Activated T-cell treated with anti-CD3 and anti-CD28 coated beads, Interleukin-2, amount 50 U/mL, for 24 hours (primary cell): ENCODE results near the gene GAPVD1.
"Not testable (repeated sequence)": the region's sequence is repeated elsewhere in the genome, so short reads cannot be mapped to it uniquely, and the experiment has no call there.

Experiments
- DNase-seq: peaks from one replicate; pipeline ENCODE4 v3.0.0-alpha.2; 2020
- H3K27ac Mint-ChIP-seq: 2 replicates; pipeline ENCODE4 v1.8.0; 2020; ENCODE audit warnings: mild to moderate bottlenecking, mixed read lengths
- H3K27me3 Mint-ChIP-seq: 2 replicates; pipeline ENCODE4 v1.8.0; 2020; ENCODE audit warnings: mixed read lengths
- H3K36me3 Mint-ChIP-seq: 2 replicates; pipeline ENCODE4 v1.8.0; 2020; ENCODE audit warnings: low read depth, mixed read lengths
- H3K4me1 Mint-ChIP-seq: 2 replicates; pipeline ENCODE4 v1.8.0; 2020; ENCODE audit warnings: low read depth, mixed read lengths
- H3K4me3 Mint-ChIP-seq: 2 replicates; pipeline ENCODE4 v1.8.0; 2020; ENCODE audit warnings: mild to moderate bottlenecking, moderate library complexity, mixed read lengths
- H3K9me3 Mint-ChIP-seq: 2 replicates; pipeline ENCODE4 v1.8.0; 2020; ENCODE audit warnings: mixed read lengths

Gene GAPVD1, protein sequence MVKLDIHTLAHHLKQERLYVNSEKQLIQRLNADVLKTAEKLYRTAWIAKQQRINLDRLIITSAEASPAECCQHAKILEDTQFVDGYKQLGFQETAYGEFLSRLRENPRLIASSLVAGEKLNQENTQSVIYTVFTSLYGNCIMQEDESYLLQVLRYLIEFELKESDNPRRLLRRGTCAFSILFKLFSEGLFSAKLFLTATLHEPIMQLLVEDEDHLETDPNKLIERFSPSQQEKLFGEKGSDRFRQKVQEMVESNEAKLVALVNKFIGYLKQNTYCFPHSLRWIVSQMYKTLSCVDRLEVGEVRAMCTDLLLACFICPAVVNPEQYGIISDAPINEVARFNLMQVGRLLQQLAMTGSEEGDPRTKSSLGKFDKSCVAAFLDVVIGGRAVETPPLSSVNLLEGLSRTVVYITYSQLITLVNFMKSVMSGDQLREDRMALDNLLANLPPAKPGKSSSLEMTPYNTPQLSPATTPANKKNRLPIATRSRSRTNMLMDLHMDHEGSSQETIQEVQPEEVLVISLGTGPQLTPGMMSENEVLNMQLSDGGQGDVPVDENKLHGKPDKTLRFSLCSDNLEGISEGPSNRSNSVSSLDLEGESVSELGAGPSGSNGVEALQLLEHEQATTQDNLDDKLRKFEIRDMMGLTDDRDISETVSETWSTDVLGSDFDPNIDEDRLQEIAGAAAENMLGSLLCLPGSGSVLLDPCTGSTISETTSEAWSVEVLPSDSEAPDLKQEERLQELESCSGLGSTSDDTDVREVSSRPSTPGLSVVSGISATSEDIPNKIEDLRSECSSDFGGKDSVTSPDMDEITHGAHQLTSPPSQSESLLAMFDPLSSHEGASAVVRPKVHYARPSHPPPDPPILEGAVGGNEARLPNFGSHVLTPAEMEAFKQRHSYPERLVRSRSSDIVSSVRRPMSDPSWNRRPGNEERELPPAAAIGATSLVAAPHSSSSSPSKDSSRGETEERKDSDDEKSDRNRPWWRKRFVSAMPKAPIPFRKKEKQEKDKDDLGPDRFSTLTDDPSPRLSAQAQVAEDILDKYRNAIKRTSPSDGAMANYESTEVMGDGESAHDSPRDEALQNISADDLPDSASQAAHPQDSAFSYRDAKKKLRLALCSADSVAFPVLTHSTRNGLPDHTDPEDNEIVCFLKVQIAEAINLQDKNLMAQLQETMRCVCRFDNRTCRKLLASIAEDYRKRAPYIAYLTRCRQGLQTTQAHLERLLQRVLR (N-terminal part only)

DNA sequence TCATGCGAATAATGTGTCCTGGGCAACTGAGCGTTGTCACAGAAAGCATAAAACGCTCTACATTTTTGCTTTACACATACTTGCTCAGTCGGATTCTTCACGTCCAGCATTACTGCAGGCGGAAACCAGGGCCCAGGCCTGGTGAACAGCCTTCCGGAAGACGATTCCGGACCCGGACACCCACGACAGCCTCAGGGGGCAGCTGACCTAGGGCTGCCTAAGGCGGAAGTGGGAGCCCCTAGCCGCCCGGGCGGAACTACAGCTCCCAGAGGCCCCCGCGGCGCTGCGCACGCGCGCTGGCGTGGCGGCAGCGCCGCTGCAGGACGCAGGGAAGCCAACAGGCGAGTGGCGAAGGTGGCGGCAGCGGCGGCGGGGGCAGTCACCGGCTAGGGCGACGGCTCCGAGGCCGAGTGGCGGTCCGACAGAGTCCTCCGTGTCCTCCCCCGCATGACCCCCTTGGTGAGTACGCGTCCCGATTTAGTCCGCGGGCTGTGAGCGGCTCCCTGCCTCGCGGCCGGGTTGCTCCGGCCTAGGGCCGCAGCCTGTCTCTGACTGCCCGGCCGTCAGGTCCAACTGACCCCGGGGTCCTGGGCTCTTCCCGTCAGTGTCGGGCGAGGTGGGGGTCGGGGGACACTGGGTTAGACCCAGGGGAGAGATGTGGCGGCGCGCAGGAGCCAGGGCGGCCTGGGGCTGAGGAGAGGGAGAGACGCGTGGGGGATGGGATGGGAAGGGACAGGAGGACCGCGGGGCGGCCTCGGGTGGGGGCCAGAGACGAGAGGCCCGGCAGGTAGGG lies at the start of gene GAPVD1:
Gene GAPVD1 (plus strand): TSS at position 326 of the 793 bp plus-strand sequence. CDS start 37,096 bp downstream, outside the sequence.
- no peaks in the 10 kb centered on the region for H3K27me3 Mint-ChIP-seq
- H3K4me1 Mint-ChIP-seq = peaks cover 42% of the 10 kb centered on the region
- H3K4me3 Mint-ChIP-seq = peak within 1 kb of the TSS; percentile 98
- no peaks in the 10 kb centered on the region for H3K9me3 Mint-ChIP-seq
- DNase-seq = peak; percentile 94
- H3K36me3 Mint-ChIP-seq = peaks cover 38% of the 10 kb centered on the region
- H3K27ac Mint-ChIP-seq = peak within 1 kb of the TSS; percentile 96

DNA sequence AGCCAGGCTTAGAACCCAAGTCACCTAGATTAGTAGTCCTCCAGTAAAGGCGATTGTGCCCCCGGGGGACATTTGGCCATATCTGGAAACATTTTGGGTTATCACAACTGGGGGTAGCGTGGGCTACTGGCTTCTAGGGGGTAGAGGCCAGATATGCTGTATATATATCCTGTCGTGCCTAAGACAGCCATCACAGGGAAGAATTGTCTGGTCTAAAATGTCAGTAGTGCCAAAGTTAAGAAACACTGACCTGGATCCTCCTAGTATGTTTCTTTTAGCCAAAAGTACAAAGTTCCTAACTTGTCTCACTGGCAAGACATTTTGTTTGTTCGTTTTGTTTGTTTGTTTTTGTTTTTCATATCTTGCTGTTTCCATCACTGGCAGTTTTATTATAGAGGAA lies 47.4 kb upstream of the GAPVD1 start:
- peaks cover 75% of the 10 kb centered on the region for H3K36me3 Mint-ChIP-seq
- no peak overlapping the region for H3K4me3 Mint-ChIP-seq
- no peaks in the 10 kb centered on the region for H3K27me3 Mint-ChIP-seq
- H3K27ac Mint-ChIP-seq = no peak overlapping the region
- H3K9me3 Mint-ChIP-seq = no peaks in the 10 kb centered on the region
- H3K4me1 Mint-ChIP-seq = no peaks in the 10 kb centered on the region
- DNase-seq = no peak

DNA sequence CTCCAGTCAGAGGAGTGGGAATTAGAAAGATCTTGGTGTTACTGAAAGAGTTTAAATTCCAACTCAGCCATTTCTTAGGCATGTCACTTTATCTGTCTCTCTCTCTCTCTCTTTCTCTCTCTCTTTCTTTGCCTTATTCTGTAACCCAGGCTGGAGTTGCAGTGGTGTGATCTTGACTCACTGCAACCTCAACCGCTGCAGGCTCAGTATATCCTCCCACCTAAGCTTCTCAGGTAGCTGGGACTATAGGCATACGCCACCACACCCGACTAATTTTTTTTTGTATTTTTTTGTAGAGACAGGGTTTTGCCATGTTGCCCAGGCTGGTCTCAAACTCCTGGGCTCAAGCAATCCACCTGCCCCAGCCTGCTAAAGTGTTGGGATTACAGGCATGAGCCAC lies 43.0 kb upstream of the GAPVD1 start:
- Mint-ChIP-seq H3K4me1 (no peaks in the 10 kb centered on the region), H3K4me3 (no peak overlapping the region), H3K9me3 (no peaks in the 10 kb centered on the region), H3K27me3 (no peaks in the 10 kb centered on the region), H3K36me3 (peaks cover 68% of the 10 kb centered on the region), H3K27ac (no peak overlapping the region)
- DNase-seq = no peak

DNA sequence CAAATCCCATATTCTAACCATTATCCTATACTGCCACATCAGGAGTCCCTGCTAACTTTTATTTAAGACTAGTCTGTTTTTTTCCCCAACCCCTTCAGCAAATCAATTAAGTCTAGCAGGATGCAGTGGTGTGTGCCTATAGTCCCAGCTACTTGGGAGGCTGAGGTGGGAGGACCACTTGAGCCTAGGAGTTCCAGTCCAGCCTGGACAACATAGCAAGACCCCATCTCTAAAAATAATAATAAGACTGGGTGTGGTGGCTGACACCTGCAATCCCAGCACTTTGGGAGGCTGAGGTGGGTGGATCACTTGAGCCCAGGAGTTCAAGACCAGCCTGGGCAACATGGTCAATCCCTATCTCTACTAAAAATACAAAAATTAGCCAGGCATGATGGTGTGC lies 36.8 kb upstream of the GAPVD1 start:
- DNase-seq, H3K4me1 Mint-ChIP-seq, H3K4me3 Mint-ChIP-seq, H3K9me3 Mint-ChIP-seq, H3K27ac Mint-ChIP-seq, H3K27me3 Mint-ChIP-seq: not testable (repeated sequence)
- H3K36me3 Mint-ChIP-seq = peaks cover 63% of the 10 kb centered on the region

DNA sequence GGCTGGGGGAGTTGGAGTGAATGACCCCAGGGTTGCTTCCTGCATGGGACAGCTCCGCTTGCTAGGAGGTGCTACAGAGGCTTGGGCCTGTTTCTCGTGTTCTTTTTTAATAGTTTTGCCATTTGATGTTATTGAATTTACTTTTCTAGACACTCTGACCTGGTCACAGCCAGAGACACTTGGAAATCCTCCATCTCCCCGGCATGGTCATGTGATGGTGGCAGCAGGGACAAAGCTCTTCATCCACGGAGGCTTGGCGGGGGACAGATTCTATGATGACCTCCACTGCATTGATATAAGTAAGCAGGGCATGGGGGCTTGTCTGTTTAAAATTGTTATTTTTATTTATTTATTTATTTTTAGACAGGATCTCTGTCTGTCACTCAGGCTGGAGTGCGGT lies 33.9 kb upstream of the GAPVD1 start:
- H3K9me3 Mint-ChIP-seq = no peaks in the 10 kb centered on the region
- H3K4me1 Mint-ChIP-seq = no peaks in the 10 kb centered on the region
- no peak overlapping the region for H3K4me3 Mint-ChIP-seq
- DNase-seq = no peak
- no peaks in the 10 kb centered on the region for H3K27me3 Mint-ChIP-seq
- no peak overlapping the region for H3K27ac Mint-ChIP-seq
- H3K36me3 Mint-ChIP-seq = peaks cover 66% of the 10 kb centered on the region

DNA sequence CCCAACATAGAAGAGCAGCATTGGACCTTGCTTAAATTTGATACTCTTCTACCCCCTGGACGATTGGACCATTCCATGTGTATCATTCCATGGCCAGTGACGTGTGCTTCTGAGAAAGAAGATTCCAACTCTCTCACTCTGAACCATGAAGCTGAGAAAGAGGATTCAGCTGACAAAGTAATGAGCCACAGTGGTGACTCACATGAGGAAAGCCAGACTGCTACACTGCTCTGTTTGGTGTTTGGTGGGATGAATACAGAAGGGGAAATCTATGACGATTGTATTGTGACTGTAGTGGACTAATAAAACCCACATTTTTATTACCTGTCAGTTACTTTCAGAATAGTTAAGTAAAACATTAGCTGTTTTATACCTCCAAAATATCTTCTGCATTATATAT lies 27.9 kb upstream of the GAPVD1 start:
- Mint-ChIP-seq H3K4me3 (no peak overlapping the region), H3K4me1 (peaks cover 42% of the 10 kb centered on the region), H3K9me3 (no peaks in the 10 kb centered on the region), H3K27ac (peak overlapping the region; percentile 75), H3K36me3 (peaks cover 88% of the 10 kb centered on the region), H3K27me3 (no peaks in the 10 kb centered on the region)
- no peak for DNase-seq

DNA sequence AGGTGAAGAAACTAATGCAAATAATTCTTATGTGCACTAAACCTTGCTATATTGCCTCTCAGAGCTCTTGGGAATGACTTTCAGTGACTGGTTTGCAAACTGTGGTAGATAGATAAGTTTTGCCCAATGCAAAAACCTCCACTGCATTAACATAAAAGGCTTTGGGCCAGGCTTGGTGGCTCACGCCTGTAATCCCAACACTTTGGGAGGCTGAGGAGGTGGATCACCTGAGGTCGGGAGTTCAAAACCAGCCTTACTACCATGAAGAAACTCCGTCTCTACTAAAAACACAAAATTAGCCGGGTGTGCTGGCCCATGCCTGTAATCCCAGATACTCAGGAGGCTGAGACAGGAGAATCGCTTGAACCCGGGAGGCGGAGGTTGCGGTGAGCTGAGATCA lies 27.5 kb upstream of the GAPVD1 start:
- DNase-seq, H3K9me3 Mint-ChIP-seq, H3K27me3 Mint-ChIP-seq, H3K4me3 Mint-ChIP-seq: not testable (repeated sequence)
- Mint-ChIP-seq H3K4me1 (peaks cover 47% of the 10 kb centered on the region), H3K36me3 (peaks cover 93% of the 10 kb centered on the region), H3K27ac (peak overlapping the region; percentile 75)

DNA sequence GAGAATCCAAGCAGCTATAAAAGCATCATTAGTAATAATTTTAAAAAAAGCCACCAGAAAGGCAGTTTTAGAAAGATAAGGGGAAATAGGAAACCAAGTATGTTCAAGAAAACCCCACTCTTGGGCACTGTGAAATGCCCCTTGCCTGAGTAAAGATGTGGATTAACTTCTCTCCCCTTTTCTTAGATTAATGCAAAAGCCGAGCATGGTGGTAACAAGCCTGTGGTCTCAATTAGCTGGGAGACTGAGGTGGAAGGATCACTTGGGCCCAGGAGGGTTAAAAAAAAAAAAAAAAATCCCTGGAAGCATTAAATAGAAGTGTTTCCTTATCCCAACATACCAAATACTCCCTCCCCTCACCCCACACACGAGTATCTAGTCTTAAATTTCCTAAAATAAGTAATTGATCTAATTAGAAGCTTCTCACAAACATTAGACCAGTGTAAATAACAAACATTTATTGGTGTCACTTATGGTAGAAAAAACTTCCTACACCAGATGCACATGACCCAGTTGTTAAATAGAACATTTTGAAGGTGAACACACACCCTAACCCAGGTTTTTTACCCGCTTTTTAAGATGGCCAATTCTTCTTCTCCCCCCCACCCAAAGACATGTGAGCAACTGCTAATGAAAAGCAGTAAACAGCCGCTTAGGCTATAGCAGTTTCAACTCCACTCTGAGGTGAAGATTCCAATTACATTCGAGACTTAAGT lies 25.7 kb upstream of the GAPVD1 start:
- no peaks in the 10 kb centered on the region for H3K9me3 Mint-ChIP-seq
- peaks cover 52% of the 10 kb centered on the region for H3K4me1 Mint-ChIP-seq
- H3K36me3 Mint-ChIP-seq = peaks cover 95% of the 10 kb centered on the region
- DNase-seq = no peak
- no peaks in the 10 kb centered on the region for H3K27me3 Mint-ChIP-seq
- peak overlapping the region; percentile 93 for H3K4me3 Mint-ChIP-seq
- H3K27ac Mint-ChIP-seq = peak overlapping the region; percentile 99

DNA sequence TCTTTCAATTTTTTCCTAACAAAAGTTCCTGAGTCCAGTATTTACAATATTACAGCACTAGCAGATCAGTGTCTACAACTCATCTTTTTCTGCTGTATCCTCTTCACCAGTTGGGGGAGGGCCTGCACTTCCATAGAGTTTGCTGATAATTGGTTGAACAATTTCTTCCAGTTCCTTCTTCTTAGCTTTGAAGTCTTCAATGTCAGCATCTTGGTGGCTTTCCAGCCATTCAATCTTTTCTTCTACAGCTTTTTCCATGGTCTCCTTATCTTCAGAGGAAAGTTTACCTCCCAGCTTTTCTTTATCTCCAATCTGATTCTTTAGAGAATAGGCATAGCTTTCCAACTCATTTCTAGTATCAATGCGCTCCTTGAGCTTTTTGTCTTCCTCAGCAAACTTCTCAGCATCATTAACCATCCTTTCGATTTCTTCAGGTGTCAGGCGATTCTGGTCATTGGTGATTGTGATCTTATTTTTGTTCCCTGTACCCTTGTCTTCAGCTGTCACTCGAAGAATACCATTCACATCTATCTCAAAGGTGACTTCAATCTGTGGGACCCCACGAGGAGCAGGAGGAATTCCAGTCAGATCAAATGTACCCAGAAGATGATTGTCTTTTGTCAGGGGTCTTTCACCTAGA lies 25.0 kb upstream of the GAPVD1 start:
- H3K9me3 Mint-ChIP-seq, DNase-seq, H3K27me3 Mint-ChIP-seq: not testable (repeated sequence)
- peak overlapping the region; percentile 93 for H3K4me3 Mint-ChIP-seq
- peaks cover 54% of the 10 kb centered on the region for H3K4me1 Mint-ChIP-seq
- peaks cover 95% of the 10 kb centered on the region for H3K36me3 Mint-ChIP-seq
- peak overlapping the region; percentile 99 for H3K27ac Mint-ChIP-seq

DNA sequence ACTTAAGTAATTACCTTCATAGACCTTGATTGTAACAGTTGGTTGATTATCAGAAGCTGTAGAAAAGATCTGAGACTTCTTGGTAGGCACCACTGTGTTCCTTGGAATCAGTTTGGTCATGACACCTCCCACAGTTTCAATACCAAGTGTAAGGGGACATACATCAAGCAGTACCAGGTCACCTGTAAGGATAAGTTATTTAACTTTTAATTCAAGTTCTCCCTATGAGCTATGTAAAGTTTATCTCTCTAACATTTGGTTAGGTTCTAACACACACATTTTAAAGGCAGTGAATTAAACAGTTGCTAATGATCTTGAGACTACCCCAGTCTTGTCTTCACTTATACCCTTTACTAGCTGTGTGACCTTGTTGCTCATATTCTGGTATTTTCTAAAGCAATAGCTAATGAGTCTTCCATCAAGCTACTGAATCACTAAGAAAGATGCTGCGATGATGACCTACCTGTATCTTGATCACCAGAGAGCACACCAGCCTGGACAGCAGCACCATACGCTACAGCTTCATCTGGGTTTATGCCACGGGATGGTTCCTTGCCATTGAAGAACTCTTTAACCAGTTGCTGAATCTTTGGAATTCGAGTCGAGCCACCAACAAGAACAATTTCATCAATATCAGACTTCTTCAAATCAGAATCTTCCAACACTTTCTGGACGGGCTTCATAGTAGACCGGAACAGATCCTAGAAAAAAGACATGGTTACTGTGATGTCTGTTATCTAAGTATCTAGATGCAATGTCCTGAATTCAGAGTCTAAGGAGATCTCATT lies 23.3 kb upstream of the GAPVD1 start:
- no peak for DNase-seq
- H3K4me3 Mint-ChIP-seq = peak overlapping the region; percentile 93
- peaks cover 63% of the 10 kb centered on the region for H3K4me1 Mint-ChIP-seq
- H3K27me3 Mint-ChIP-seq = no peaks in the 10 kb centered on the region
- H3K36me3 Mint-ChIP-seq = peaks cover 86% of the 10 kb centered on the region
- H3K9me3 Mint-ChIP-seq = no peaks in the 10 kb centered on the region
- H3K27ac Mint-ChIP-seq = peak overlapping the region; percentile 99

DNA sequence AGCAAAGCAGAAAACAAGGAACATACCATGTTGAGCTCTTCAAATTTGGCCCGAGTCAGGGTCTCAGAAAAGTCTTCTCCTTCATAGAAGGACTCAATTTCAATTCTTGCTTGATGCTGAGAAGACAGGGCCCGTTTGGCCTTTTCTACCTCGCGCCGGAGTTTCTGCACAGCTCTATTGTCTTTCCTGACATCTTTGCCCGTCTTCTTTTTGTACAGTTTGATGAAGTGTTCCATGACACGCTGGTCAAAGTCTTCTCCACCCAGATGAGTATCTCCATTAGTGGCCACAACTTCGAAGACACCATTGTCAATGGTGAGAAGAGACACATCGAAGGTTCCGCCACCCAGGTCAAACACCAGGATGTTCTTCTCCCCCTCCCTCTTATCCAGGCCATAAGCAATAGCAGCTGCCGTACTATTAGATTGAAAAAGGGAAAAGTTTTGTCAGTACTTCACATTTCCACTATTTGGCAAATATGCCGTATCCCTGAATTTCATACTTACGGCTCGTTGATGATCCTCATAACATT lies 22.6 kb upstream of the GAPVD1 start:
- Mint-ChIP-seq H3K36me3 (peaks cover 80% of the 10 kb centered on the region), H3K9me3 (no peaks in the 10 kb centered on the region), H3K4me1 (peaks cover 64% of the 10 kb centered on the region), H3K4me3 (peak overlapping the region; percentile 93), H3K27me3 (no peaks in the 10 kb centered on the region), H3K27ac (peak overlapping the region; percentile 99)
- DNase-seq = no peak
